AG10803 (cell line): ENCODE measurements around the gene CELA3A.

ENCODE experiments used
- DNase-seq: peaks from one replicate; pipeline ENCODE4 v3.0.0; 2010; ENCODE audit warnings: low read depth
- H3K4me3 ChIP-seq: 2 replicates; pipeline ENCODE4 v1.5.1; 2011; ENCODE audit warnings: mild to moderate bottlenecking, low read length, control low read depth
- CTCF ChIP-seq: conservative IDR thresholded peaks from 2 replicates; pipeline ENCODE4 v1.5.1; 2011; ENCODE audit warnings: mild to moderate bottlenecking, low read length, control low read depth, inconsistent platforms

CELA3A gene

DNA sequence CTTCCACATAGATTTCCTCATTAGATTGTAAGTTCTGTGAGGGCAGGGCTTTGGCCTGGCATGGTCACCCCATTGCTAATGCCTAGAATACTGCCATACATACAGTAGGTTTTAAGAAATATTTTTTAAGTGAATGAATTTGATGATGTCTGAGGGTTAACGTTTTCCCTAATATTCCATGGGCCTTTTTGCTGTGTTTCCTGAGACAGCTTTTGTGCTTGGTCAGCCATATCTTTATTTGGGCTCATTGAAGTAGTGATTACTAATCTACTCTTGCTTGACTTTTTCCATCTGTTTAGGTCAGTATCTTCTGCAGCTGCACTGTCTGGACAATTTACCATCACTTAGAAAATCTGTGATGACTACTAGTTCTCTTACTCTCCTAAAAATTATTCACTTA is 54.6 kb downstream of the CELA3A start:
- H3K4me3 ChIP-seq: no peak overlapping the region
- TF ChIP-seq CTCF: no peak
- DNase-seq: no peak

DNA sequence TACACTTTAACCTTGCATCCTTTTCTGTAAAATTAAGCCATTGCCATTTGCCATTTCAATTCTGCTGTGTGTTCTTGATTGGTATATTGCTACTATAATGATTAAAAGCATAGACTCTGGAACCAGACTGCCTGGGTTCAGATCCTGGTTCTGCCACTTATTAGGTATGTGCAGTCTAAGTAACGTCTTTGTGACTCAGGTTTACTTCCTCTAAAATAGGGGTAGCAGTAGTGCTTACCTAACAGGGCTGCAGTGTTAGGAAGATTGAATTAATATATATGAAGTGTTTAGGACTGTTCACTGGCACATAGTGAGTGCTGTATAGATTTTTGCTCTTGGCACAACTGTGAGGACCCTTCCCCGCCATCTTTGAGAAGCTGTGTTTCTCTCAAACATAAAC is 55.5 kb downstream of the CELA3A start:
- no peak overlapping the region for H3K4me3 ChIP-seq
- no peak for DNase-seq
- no peak for TF ChIP-seq CTCF

- no peak overlapping the region for H3K4me3 ChIP-seq
- DNase-seq: no peak
- no peak for TF ChIP-seq CTCF
These were observed 56.4 kb downstream of the CELA3A start for GRCh38 chr1:22057861-22058260.
